GM19395 (cell line): ENCODE data around the gene TMEM117.

Experiments used
- ATAC-seq: cut with Tn5 transposase; IDR thresholded peaks from one replicate; pipeline ENCODE4 v1.9.1; 2021; ENCODE audit warnings: mild to moderate bottlenecking, moderate library complexity; ENCODE audit not compliant: unreplicated experiment

Gene TMEM117

DNA sequence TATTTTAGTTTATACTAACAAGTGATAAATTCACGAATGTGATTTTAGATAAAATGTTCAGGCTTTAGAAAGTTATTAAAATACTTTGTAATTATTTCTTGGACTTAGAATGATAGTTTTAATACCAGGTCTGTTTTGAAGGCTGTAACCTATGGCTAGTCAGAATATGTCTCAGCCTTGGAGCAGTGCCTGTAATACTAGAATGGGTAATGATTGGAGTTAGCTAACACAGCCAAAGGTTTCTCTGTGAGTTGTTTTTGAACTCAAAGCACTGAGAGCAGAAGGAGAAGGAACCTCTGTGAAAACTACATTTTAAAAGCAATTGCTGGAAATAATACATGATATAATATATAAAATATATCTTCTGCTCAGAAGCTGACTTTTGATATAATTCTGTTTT is 110.1 kb downstream of the TMEM117 start:
- ATAC-seq: no peak

GRCh38 chr12:43951286-43951685 is 115.4 kb downstream of the TMEM117 start:
- no peak for ATAC-seq

DNA sequence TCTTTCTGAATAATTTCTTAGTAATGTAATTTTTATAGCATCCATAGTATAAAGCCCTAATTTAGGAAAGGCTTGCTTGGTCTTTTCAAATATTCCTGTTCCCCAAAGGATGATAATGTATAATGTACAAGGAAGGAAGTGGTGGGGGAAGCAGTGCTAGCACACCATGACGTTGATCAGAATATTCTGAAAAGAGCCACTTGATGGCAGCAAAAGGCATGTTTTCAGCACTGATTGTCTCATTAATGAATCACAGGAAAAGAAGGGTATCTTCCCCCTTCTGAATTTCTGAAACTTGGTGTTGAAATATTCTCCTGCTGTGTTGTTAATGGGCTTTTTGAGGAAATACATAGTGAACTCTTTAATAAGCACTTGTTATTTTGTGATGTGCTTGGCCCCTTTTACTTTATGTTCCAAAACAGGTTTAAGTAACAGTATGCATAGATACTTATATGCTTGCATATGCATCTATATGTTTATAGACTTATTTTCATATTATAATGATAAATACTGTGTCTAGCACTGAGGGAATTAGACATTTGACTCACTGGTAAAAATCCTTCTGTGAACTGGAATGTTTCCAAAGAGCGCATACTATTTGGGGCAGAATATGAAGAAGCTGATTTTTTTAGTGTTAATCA is 122.0 kb downstream of the TMEM117 start:
- ATAC-seq: peak; percentile 100

- no peak for ATAC-seq
These were observed 128.2 kb downstream of the TMEM117 start for GRCh38 chr12:43964033-43964432.

- no peak for ATAC-seq
These were observed 129.1 kb downstream of the TMEM117 start for GRCh38 chr12:43964961-43965360.

- ATAC-seq: no peak
These were observed 130.0 kb downstream of the TMEM117 start for GRCh38 chr12:43965899-43966298.

GRCh38 chr12:43968736-43969135 is 132.9 kb downstream of the TMEM117 start:
- no peak for ATAC-seq

DNA sequence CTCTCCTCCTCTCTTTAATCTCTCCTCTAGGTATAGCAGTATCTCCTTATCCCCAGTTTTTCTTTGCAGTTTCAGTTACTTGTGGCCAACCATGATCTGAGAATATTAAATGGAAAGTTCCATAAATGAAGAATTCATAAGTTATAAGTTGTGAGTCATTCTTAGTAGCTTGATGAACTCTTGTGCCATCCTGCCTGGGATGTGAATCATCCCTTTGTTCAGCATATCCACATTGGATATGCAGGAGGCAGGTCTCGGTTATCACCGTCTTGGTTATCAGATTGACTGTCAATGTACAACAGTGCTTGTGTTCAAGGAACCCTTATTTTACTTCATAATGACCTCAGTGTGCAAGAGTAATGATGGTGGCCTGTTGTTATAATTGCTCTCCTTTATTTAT is 134.0 kb downstream of the TMEM117 start:
- no peak for ATAC-seq

DNA sequence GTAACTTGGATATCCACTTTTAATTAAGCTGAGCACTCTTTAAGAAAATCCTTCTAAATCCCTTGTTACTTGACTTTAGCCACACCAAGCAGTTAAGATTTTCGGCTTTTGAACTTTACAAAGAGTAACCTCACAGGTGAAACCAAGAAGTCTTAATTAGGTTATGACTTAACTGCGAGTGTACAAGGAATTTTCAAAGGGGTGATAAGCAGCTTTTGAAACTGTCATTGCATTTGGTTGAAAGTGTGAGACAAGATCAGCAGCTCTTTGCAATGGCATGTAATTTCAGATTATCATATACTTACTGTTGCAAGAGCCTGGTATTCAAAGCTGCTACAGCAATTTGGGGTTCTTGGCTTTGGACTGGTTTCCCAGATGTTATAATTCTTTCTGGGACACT is 137.5 kb downstream of the TMEM117 start:
- no peak for ATAC-seq

DNA sequence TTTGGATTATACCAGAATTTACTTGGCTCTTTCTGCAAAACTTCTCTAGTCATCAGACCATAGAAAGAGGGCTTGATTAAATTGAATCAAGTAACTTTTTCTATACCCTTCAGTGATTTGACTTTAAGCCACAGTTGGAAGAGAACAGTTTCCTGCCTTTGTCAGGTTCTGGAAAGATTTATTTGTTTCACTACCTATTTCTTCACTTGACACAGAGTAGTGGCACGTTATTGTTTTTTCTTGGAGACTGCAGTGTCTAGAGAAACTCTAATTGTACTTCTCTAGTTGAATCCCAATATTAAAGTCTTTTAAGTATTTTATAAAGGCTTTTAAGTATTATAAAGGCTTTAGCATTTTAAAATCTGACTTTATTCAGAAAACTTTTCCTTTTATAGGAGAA is 138.1 kb downstream of the TMEM117 start:
- peak; percentile 60 for ATAC-seq

- no peak for ATAC-seq
These were observed 140.1 kb downstream of the TMEM117 start for GRCh38 chr12:43976027-43976426.

DNA sequence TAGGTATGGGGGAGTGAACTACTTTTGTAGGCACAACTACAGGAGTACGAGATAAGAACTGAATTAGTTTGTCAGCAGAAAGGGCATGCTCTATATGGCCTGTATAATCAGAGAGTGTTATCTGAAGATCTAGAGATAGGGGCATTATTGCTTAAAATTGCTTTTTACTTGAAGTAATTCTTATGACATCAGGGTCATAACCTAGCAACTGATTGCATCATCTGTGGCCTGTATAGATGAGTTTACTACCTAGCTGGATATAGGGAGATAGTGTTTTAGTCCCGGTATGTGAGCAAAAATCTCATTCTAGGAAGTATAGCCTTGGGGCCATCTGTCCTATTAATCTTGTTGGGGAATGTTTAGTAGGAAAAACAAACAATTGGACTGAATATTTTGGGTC is 142.7 kb downstream of the TMEM117 start:
- ATAC-seq: no peak

DNA sequence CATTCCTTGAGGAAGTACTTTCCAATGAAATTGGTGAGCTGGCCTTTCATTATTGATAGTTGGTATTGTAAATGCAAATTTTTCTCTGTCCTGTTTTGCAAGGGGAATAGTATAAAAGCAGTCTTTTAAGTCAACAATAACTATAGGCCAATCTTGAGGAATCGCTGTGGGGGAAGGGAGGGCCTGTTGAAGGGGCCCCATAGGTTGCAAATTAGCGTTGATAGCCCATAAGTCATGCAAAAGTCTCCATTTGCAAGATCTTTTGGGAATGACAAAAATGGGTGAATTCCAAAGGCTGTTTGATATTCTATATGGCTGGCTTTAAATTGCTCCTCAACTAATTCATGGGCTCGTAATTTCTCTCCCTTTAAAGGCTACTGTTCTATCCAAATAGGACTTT is 143.6 kb downstream of the TMEM117 start:
- no peak for ATAC-seq

DNA sequence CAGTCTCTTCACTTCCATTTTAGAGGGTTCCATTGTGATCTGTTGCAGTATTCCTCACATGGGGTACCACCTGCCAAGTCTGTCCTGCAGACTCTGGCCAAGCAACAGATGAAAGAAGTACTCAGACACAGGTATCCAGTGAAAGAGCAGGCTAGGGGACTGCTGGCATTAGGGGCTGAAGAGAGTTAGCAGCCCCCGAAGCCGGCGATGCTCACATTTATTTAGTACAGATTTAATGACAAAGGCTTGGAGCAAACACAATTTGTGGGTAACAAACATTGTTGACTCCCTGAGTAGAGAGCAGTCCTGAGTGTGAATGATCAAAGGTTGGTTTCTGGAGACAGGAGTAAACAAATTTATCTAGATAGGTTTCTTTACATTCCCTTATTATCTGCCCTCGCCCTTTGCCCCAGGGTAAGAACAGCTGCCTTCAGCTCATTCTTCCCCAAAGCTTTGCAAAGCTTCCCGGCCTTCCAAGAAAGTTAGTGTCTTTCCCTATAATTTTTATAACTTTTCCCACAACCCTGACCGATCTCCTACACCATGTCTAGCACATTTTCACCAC is 144.8 kb downstream of the TMEM117 start:
- no peak for ATAC-seq

DNA sequence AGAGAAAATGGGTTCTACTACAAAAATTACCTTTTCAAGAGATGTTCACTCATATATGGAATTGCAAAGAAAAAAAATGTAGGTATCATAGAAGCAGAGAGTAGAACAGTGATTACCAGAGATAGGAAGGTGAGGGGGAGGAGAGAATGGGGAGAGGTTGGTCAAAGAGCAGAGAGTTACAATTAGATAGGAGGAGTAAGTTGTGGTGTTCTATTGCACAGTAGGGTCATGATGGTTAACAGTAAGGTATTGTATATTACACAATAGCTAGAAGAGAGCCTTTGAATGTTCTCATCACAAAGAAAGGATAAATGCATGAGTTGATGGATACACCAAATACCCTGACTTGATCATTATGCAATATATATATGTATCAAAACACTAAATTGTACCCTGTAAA is 145.8 kb downstream of the TMEM117 start:
- no peak for ATAC-seq

- no peak for ATAC-seq
These were observed 146.7 kb downstream of the TMEM117 start for GRCh38 chr12:43982544-43982943.

DNA sequence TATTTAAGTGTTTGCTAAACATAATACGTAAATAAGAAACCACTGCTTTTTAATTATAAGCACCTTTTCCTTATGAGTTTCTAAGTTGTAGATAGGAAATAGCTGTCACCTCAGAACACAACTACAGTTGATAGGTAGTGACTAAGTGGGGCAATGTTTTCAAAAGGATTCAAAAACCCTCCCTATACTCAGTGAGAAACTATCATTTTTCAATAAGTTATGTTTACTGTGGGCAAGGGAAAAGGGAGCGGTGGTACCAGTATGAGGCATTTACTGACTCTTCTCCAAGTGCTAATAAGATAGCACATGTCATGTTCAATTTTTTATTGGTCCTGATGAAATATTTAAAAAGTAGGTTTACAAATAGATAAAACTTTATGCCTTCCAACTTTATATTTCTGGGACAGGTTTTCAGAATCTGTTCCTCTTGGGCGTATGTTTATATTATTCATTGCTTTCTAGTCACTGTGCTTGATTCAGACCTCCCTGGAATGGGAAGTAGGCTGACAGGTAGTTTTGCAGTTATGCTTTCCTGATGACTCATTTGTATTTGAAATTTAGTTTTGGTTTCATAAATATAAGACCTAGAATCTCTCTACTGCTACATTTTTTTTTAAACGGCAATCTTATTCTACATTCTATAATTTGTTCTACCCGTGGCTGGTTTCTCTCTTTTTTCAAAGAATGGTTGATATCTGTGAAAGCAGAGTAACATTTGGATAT is 153.1 kb downstream of the TMEM117 start:
- ATAC-seq: peak; percentile 96

GRCh38 chr12:43992856-43993255 is 157.0 kb downstream of the TMEM117 start:
- no peak for ATAC-seq

DNA sequence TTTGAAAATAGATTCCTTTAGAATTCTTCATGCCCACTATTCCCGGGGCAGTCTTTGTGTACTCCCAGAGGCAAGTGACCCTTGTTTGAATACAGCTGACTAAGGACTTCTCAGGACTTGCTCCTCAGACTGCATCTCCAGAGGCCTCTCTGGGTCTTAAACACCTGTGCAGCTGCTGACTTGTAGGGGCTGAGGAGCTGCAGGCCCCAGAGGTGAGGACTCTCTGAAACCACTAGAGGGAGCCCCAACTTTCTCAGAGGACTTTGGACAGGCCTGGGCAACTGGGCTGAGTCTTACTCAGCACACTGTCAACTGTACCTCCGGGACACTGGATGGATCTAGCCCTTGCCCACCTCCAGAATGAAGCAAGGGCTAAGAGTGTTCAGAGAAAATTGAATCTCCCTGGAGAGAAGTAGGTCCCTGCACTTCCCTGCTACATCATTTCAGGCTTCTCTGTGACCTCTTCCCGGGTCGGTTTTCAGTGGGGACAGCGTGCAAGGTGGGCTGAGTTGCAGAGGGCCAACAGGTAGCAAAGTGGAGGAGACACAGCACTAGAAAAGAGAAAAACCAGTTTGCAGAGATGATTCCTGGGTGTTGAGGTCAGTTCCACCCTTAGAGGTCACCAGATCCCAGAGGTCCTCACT is 164.6 kb downstream of the TMEM117 start:
- peak; percentile 98 for ATAC-seq

DNA sequence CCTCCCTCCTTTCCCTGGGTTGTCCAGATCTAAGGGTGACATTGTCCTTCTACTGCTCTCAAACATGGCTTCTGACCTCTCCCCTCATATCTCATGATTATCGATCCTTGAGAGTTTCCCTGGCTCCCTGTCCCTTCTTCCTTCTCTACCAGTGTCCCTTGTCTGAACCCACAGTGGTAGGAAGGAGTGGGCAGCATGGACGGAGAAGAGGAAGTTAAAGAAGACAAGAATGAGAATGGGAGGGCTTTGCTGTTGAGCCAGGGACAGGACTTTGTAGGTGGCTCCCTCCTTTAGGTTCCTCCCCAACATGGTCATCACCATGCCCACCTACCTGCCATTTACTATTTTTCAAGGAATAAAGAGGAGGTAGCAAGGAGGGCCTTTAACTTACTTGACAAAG is 166.7 kb downstream of the TMEM117 start:
- ATAC-seq: no peak

DNA sequence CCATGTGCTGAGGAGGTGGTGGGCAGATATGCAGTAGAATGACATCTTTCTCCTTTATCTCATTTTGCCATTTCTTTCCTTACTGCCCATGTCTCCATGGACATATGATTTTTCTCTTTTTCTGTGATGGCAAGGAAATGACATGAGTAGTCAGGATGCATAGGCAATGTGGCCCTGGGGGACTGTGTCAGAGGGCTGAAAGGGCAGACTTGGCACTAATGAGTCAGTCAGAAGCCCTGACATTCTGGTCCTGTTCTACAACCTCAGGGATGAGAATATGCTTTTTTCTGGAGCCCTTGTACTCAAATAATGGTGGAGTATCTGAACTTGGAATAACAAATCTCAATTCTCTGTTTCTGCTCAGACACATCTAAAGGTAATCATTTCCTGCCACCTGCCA is 167.8 kb downstream of the TMEM117 start:
- ATAC-seq: no peak
